OCI-LY3 (cell line): Measurements from ENCODE around the gene PDIA5.

Experiments used
- H2AFZ ChIP-seq: fragments of 200-600, 300-600 bp; shearing (Covaris generic); 2 replicates; pipeline ENCODE4 v1.6.0; 2014; ENCODE audit warnings: antibody characterized with exemption, low read depth, low read length
- H3K27ac ChIP-seq: fragments of 200-600, 300-600 bp; sonication (generic); 2 replicates; pipeline ENCODE4 v1.5.1; 2014; ENCODE audit warnings: mild to moderate bottlenecking, low read length, moderate library complexity, mixed read lengths
- H3K27me3 ChIP-seq: fragments of 200-600, 300-600 bp; sonication (generic); 2 replicates; pipeline ENCODE4 v1.6.1; 2014; ENCODE audit warnings: low read depth, low read length, mixed read lengths
- H3K36me3 ChIP-seq: fragments of 200-600, 300-600 bp; sonication (generic); replicated peaks from 2 replicates; pipeline ENCODE3; 2014; ENCODE audit warnings: low read depth, low read length, mixed read lengths
- H3K4me1 ChIP-seq: fragments of 300-600, 200-600 bp; sonication (generic); 2 replicates; pipeline ENCODE4 v1.6.1; 2014; ENCODE audit warnings: low read length, mixed read lengths
- H3K4me2 ChIP-seq: fragments of 200-600, 300-600 bp; sonication (generic); 2 replicates; pipeline ENCODE4 v1.6.1; 2014; ENCODE audit warnings: low read length, mixed read lengths
- H3K4me3 ChIP-seq: fragments of 300-600, 200-600 bp; sonication (generic); 2 replicates; pipeline ENCODE4 v1.5.1; 2014; ENCODE audit warnings: antibody characterized with exemption, mild to moderate bottlenecking, low read length, moderate library complexity
- H3K79me2 ChIP-seq: fragments of 300-600, 200-600 bp; shearing (Covaris generic); 2 replicates; pipeline ENCODE4 v1.6.1; 2014; ENCODE audit warnings: mild to moderate bottlenecking, low read length, mixed read lengths
- H3K9ac ChIP-seq: fragments of 300-600, 200-600 bp; shearing (Covaris generic); 2 replicates; pipeline ENCODE4 v1.6.0; 2014; ENCODE audit warnings: mild to moderate bottlenecking, low read length, moderate library complexity
- H3K9me3 ChIP-seq: fragments of 200-600, 300-600 bp; shearing (Covaris generic); 2 replicates; pipeline ENCODE4 v1.6.1; 2014; ENCODE audit warnings: low read length, mixed read lengths; ENCODE audit not compliant: insufficient read depth
- H4K20me1 ChIP-seq: fragments of 200-600, 300-600 bp; sonication (generic); 2 replicates; pipeline ENCODE4 v1.6.1; 2016; ENCODE audit warnings: low read length, mixed read lengths; ENCODE audit not compliant: insufficient read depth
- EZH2phosphoT487 ChIP-seq: fragments of 200-600 bp; shearing (Covaris generic); IDR thresholded peaks from 2 replicates; pipeline ENCODE4 v1.6.1; 2018; ENCODE audit warnings: antibody characterized with exemption, mixed run types, low read depth
- TF ChIP-seq, protein P1 (sequence below): fragments of 200-600, 300-600 bp; sonication (generic); IDR thresholded peaks from 2 replicates; pipeline ENCODE4 v1.5.1; 2014; ENCODE audit warnings: antibody characterized with exemption, low read length, low read depth

The PDIA5 gene

GRCh38 chr3:123085293-123085931 lies 18.6 kb downstream of the PDIA5 start:
- H3K79me2 ChIP-seq: peaks cover 98% of the 10 kb centered on the region
- H3K4me1 ChIP-seq: no peaks in the 10 kb centered on the region
- no peaks in the 10 kb centered on the region for H3K36me3 ChIP-seq
- no peak overlapping the region for H3K9ac ChIP-seq
- peaks cover 74% of the 10 kb centered on the region for H4K20me1 ChIP-seq
- TF ChIP-seq, protein P1, sequence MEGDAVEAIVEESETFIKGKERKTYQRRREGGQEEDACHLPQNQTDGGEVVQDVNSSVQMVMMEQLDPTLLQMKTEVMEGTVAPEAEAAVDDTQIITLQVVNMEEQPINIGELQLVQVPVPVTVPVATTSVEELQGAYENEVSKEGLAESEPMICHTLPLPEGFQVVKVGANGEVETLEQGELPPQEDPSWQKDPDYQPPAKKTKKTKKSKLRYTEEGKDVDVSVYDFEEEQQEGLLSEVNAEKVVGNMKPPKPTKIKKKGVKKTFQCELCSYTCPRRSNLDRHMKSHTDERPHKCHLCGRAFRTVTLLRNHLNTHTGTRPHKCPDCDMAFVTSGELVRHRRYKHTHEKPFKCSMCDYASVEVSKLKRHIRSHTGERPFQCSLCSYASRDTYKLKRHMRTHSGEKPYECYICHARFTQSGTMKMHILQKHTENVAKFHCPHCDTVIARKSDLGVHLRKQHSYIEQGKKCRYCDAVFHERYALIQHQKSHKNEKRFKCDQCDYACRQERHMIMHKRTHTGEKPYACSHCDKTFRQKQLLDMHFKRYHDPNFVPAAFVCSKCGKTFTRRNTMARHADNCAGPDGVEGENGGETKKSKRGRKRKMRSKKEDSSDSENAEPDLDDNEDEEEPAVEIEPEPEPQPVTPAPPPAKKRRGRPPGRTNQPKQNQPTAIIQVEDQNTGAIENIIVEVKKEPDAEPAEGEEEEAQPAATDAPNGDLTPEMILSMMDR: no peak
- TF ChIP-seq EZH2phosphoT487: no peak
- H3K4me3 ChIP-seq: no peak overlapping the region
- no peaks in the 10 kb centered on the region for H3K27me3 ChIP-seq
- no peak overlapping the region for H2AFZ ChIP-seq
- no peak overlapping the region for H3K4me2 ChIP-seq
- H3K9me3 ChIP-seq: no peaks in the 10 kb centered on the region
- H3K27ac ChIP-seq: no peak overlapping the region

GRCh38 chr3:123085932-123086627 lies 19.3 kb downstream of the PDIA5 start:
- H3K27ac ChIP-seq: no peak overlapping the region
- H3K36me3 ChIP-seq: peaks cover 3% of the 10 kb centered on the region
- no peaks in the 10 kb centered on the region for H3K27me3 ChIP-seq
- no peak overlapping the region for H3K9ac ChIP-seq
- TF ChIP-seq EZH2phosphoT487: no peak
- TF ChIP-seq, protein P1: no peak
- no peaks in the 10 kb centered on the region for H3K9me3 ChIP-seq
- no peak overlapping the region for H3K4me3 ChIP-seq
- H4K20me1 ChIP-seq: peaks cover 72% of the 10 kb centered on the region
- no peak overlapping the region for H3K4me2 ChIP-seq
- H2AFZ ChIP-seq: no peak overlapping the region
- H3K79me2 ChIP-seq: peaks cover 96% of the 10 kb centered on the region
- no peaks in the 10 kb centered on the region for H3K4me1 ChIP-seq

- H3K4me1 ChIP-seq: no peaks in the 10 kb centered on the region
- H2AFZ ChIP-seq: no peak overlapping the region
- H3K9ac ChIP-seq: no peak overlapping the region
- H3K36me3 ChIP-seq: peaks cover 14% of the 10 kb centered on the region
- H3K4me3 ChIP-seq: no peak overlapping the region
- H3K9me3 ChIP-seq: no peaks in the 10 kb centered on the region
- no peak overlapping the region for H3K4me2 ChIP-seq
- no peaks in the 10 kb centered on the region for H3K27me3 ChIP-seq
- H3K27ac ChIP-seq: no peak overlapping the region
- peaks cover 55% of the 10 kb centered on the region for H4K20me1 ChIP-seq
- TF ChIP-seq EZH2phosphoT487: no peak
- TF ChIP-seq, protein P1: no peak
- peaks cover 77% of the 10 kb centered on the region for H3K79me2 ChIP-seq
Measured at GRCh38 chr3:123088387-123088786, 21.6 kb downstream of the PDIA5 start.

- no peak overlapping the region for H3K27ac ChIP-seq
- peaks cover 23% of the 10 kb centered on the region for H3K36me3 ChIP-seq
Measured at GRCh38 chr3:123089611-123090331, 22.9 kb downstream of the PDIA5 start.

More at GRCh38 chr3:123089611-123090331, 22.9 kb downstream of the PDIA5 start:
- no peaks in the 10 kb centered on the region for H3K27me3 ChIP-seq
- H3K4me3 ChIP-seq: no peak overlapping the region
- no peaks in the 10 kb centered on the region for H3K9me3 ChIP-seq
- H3K4me2 ChIP-seq: no peak overlapping the region
- H3K4me1 ChIP-seq: no peaks in the 10 kb centered on the region
- H4K20me1 ChIP-seq: peaks cover 41% of the 10 kb centered on the region
- H3K9ac ChIP-seq: no peak overlapping the region
- H2AFZ ChIP-seq: no peak overlapping the region
- TF ChIP-seq, protein P1: no peak
- no peak for TF ChIP-seq EZH2phosphoT487
- H3K79me2 ChIP-seq: peaks cover 63% of the 10 kb centered on the region
